C1 segment of cervical spinal cord (tissue), 14 donors: ENCODE measurements around the gene MOB3B.

ENCODE experiments used
- DNase-seq, 14 donors: peaks; one replicate each; lab custom pipeline; 2025; lab: John Stamatoyannopoulos, UW

The MOB3B gene

DNA sequence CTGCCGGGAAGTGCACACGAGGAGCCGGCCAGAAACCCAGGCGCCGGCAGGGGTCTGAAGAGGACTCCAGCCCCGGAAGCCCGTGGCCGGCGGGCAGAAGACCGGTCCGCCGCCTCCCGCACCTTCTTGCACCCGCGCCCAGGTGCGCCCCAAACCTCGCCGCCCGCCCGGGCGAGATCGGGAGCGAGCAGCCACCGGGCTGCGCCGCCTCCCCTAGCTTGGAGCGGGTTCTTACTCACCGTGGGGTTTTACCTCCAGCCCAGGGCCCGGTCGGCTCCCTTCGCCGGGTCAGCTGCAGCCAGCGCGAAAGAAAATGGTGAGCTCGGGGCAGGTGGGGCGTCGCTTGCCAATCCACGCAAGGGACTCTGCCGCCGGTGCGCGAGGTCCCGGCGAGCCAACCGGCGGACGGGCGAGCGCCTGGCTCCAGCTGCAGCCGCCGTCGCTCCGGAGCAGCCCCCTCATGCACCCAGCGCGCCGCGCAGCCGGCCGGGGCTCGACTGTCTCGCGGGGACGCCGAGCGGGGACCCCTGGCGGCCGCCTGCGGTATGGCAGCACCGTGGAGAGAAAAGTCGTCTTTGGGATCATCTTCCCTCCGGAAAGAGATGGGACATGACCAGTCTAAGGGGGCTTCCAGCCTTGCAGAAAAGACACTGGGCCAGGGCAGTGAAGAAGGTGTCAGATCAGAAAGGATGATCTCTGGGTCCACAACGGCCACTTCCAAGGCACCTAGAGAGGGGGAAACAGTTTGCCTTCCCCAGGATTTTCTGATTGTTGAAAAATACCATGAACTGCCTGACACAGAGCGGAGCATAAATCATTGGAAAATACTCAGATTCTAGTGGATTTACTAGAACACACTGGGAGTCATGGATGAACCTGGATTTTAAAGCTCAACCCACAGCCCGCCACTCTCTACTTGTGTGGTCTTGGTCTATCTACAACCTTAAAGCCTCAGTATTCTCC, at the start of gene MOB3B:
Gene MOB3B, minus strand, starts transcription at position 499 of the 963 bp plus-strand sequence. CDS start 74,264 bp downstream, outside the sequence.
- DNase-seq: peak in 13 of 14 donors; percentile 46 to 92 (median 78)

GRCh38 chr9:27573634-27574590, 44.3 kb upstream of the MOB3B start:
- DNase-seq: peak in 13 of 14 donors; percentile 81 to 99 (median 95)

DNA sequence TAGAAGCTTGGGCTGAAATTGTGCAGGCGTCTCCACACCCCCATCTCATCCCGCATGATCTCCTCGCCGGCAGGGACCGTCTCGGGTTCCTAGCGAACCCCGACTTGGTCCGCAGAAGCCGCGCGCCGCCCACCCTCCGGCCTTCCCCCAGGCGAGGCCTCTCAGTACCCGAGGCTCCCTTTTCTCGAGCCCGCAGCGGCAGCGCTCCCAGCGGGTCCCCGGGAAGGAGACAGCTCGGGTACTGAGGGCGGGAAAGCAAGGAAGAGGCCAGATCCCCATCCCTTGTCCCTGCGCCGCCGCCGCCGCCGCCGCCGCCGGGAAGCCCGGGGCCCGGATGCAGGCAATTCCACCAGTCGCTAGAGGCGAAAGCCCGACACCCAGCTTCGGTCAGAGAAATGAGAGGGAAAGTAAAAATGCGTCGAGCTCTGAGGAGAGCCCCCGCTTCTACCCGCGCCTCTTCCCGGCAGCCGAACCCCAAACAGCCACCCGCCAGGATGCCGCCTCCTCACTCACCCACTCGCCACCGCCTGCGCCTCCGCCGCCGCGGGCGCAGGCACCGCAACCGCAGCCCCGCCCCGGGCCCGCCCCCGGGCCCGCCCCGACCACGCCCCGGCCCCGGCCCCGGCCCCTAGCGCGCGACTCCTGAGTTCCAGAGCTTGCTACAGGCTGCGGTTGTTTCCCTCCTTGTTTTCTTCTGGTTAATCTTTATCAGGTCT, 43.5 kb upstream of the MOB3B start, which contains the start of gene C9orf72:
Gene C9orf72, minus strand, starts transcription at position 564 of the 716 bp plus-strand sequence. CDS start 6,361 bp downstream, outside the sequence.
- peak in 10 of 14 donors; percentile 70 to 98 (median 94) for DNase-seq

GRCh38 chr9:27572566-27572917, 42.9 kb upstream of the MOB3B start:
- DNase-seq: peak in 10 of 14 donors; percentile 57 to 79 (median 66)

DNA sequence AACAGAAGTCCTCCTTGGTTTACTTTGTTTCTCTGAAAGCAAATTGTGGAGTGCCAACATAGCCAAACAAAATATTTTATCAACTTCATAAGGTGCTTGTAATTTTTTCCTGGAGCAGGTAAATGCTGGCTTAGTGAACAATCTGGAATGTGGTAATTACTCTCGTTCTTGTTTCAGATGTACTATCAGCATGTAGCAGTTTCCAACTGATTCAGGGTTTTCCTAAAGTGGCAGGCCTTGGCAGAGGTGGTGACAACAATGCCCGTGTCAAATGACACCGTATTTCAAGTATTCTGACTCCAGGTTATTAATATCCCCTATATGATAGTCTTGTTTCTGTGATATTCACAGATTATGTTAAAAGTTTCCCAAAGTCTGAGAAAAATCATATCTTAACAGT, 42.4 kb upstream of the MOB3B start:
- peak in 1 of 14 donors; percentile 26 for DNase-seq

DNA sequence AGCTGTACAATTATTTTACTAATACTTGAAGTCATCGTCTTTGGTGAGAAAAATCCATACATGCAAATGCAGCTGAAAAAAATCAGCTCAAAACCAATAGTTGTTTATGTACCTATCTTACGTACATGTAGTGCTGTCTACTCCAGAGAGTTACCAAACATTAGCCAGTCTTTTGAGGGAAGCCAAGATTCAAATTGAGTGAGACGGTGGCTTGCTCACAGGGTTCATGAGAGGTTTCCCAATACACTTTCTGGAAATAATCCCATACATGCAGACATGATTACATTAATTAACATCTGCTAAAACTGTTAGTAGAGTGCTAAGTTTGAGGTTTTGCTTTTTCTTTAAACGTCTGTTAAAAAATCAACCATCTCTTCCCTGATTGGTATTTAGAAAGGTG, 41.4 kb upstream of the MOB3B start:
- DNase-seq: no peak

DNA sequence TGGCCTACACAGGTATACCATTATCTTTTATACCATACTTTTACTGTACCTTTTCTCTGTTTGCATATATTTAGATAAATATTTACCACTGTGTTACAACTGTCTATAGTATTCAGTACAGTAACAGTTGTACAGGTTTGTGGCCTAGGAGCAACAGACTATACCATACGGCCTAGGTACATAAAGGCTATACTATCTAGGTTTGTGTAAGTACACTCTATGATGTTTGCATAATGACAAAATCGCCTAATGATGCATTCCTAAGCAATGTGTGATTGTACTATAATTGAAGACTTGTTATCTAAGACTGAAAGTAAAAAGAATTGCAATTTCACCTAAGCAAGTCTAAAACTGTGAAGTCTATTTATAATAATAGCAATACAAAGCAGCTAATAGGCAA, 39.8 kb upstream of the MOB3B start:
- DNase-seq: no peak

DNA sequence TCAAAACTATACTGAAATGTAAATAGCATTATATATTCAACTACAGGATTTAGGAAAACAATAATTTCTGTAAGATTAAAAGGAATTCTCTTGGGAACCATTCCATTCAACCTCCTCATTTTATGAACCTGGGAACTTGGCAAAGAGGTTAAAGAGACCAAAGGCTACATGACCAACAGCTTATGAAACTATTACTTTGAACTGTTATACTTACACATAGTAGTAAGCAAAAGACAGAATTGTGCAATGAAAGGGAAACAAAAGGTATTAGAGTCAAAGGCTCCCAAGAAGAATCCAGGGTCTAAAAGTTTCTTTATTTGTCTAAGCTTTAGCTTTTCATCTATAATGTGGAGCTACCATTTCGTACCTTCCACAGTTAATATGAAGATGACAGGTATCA, 36.5 kb upstream of the MOB3B start:
- no peak for DNase-seq

- no peak for DNase-seq
These were observed 36.1 kb upstream of the MOB3B start for GRCh38 chr9:27565696-27566095.

GRCh38 chr9:27564670-27565069, 35.1 kb upstream of the MOB3B start:
- no peak for DNase-seq

DNA sequence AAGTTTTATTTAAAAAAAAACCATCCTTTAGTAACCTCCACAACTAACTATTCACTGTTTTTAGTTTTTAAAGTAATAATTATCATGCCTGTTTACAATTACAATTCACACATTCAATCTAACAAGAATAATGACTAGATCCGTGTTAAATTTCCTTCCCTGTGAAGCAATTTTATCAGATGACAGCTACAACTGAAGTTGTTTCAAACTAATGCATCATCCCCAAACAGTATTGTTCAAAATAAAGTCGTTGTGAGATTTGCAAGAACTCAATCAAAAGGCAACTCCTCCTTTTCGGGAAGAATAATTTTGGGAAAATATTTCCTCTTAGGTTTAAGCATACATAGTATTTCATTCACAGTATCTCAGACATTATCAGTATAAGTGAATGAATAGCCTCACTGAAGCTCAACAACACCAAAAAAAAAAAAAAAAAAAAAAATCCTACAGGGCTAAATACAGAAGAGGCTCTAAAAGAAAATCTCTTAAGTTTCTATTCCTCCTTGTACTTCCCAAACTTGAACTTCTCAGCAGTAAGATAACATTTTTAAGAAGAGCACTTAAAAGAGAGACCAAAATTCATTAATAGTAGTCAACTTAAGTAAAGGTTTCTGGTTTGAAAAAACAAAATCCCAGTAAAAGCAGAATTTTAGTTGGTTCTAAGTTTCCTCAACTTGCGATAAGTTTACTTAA, 34.3 kb upstream of the MOB3B start:
- DNase-seq: no peak

GRCh38 chr9:27561685-27562084, 32.1 kb upstream of the MOB3B start:
- DNase-seq: no peak

DNA sequence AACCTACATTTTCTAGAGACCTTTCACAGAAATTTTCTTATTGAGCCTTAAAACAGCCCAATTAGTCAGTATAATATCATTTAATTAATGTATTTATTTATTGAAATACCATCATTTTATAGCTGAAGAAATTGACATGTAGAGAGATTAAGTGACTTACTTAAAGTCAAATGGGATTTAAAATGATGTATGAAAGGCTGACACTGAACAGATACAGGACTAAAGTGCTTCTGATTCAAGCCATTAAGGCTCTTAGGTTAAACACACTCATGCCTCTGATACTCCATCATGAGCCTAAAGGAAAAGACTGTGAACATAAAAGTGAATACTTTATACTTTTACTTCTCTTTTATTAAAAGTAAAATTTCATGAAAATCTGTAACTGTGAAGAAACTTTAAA, 30.8 kb upstream of the MOB3B start:
- no peak for DNase-seq

DNA sequence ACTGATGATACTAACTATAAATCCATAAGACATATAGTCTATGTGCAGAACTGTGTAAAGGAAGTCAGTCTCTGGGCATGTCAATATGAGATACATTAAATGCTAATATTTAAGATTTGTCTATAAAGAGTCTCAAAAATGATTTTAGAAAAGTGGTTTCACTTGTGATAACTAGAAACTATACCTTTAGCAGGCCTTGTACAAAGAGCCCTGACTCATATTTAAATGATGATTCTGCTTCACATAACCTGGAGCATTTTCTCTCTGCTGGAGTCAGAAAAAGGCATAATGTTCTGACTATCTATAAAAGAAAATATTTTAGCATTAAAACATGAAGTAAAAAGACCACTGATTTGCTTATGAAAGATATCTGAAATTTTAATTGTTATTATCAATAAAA, 28.7 kb upstream of the MOB3B start:
- DNase-seq: no peak

DNA sequence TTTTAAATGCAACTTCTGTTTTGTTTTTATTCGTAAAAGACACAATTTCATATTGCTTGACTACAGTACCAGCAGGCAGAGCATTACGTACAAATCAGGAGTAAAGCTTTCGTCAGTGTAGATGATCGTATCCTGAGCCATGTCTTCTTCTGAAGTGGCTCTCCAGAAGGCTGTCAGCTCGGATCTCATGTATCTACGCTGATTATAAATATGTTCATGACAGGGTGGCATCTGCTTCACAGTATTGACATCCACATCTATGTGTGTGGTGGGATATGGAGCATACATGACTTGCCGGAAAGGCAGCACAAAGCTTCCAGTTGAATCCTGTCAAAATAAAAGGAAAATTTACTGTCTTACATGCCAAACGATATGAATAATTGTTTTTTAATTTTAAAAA, 26.9 kb upstream of the MOB3B start:
- DNase-seq: no peak

GRCh38 chr9:27554712-27555111, 25.1 kb upstream of the MOB3B start:
- no peak for DNase-seq

DNA sequence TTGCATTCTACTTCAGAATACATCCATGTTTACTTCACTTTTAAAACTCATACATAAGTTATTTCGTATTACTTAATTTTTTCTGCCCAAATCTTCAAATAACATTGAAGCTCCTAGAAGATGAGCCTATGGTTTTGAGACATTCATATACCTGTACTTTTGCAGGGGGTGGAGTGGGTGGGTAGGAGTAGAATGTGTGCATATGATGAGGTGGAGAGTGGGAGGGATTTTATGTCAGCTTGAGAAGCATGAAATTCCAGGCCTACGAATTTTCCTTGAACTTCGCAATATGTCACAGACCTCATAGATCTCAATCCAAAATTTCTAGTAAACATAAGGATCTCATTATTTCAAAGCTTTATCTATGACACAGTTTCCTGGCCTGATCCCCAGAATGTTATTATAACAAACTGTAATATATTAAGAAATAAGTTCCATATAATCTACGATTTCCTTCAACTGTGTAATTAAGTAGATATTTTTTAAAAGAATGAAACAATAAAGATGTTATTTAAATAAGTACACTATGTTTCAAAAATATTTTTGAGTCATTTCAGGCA, 19.7 kb upstream of the MOB3B start:
- no peak for DNase-seq

DNA sequence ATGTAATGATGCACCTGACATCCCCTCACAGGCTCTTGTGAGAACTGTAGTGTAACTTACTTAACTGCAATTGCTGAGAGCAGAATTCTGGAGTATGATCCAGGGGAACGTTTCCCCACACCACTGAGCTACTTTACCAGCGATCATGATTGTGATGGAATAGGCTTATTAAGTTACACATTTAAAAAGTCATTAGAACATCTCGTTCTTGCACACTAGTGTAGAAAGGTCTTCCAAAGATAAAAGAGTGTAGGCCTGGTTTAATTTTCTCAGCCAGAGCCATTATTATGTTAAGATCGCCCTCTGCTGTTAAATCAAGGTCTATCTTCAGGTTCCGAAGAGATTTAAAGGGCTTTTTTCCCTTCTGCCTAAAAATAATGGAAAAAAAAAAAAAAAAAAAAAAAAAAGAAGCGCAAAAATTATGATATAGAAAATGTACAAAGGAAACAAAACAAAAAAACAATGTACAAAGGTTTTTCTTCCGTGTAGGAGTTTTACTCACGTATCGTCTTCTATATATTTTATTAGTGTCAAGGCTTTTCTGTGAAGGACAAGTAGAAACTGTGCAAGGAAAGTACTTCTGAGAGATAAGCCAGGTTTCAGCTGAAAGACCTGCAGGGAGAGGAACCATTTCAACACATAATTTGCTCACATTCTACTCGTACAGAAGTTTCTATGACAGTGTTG, 18.6 kb upstream of the MOB3B start:
- peak in 1 of 14 donors; percentile 28 for DNase-seq

DNA sequence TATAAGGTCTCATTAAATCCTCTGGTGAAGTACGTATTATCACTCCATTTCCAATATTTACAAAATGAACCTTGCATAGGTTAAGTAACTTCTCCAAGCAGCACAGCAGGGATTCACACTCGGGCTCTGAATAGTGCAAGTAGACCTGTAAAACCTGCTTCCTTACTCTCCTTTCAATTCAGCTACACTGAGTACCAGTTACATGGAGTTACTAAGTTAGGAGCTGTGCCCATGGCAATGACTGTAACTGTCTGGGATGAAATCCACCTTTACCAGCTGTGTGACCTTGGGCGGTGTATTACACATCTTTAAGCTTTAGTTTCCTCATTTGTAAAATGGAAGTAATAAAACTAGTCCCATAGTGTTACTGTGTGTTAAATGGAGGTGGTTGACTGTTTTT, 15.9 kb upstream of the MOB3B start:
- DNase-seq: no peak

DNA sequence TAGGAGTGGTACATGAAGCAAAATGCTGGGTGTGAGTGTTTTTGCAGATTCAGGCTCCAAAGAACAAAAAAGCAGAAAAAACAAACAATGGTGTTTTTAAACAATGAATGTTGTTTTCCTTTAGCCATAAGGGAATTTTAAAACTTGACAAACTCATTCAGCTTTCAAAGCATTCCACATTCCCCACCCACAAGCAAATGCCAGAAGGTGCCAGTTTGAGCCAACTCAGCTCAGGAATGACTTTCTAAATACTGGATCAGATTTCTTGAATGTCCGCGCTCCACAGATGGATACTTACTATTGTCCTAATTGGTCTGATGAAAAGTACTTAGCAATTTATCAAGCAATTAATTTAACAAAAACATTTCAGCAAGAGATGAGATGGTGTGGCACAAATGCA, 12.9 kb upstream of the MOB3B start:
- no peak for DNase-seq
